WTC11 (cell line): ENCODE measurements around the gene OLFM1. TPM values are rescaled to one million over a fixed set of nuclear protein-coding genes. Genes with fewer than 3 reads are reported as not detected.

ENCODE experiments used
- ATAC-seq: fragments of 200-7000 bp; cut with Tn5 transposase; 2 replicates; pipeline ENCODE4 v1.10.0; 2021; ENCODE audit warnings: mild to moderate bottlenecking, moderate library complexity
- CTCF ChIA-PET: fragments of 300-600 bp; sonication (Branson Sonifier 250); formaldehyde crosslinking; loops from one replicate; lab custom pipeline; 2021; ENCODE audit warnings: antibody characterized with exemption; lab: Charles Lee
- POLR2A ChIA-PET: fragments of 350-600 bp; sonication (Branson Sonifier 250); formaldehyde crosslinking; loops from one replicate; lab custom pipeline; 2021; ENCODE audit warnings: antibody characterized with exemption; lab: Charles Lee
- DNase-seq: peaks from one replicate; pipeline ENCODE4 v3.0.0; 2021; ENCODE audit warnings: low spot score
- H3K27ac Mint-ChIP-seq: 2 replicates; pipeline ENCODE4 v1.8.0; 2021; ENCODE audit warnings: mixed read lengths
- H3K27me3 Mint-ChIP-seq: 2 replicates; pipeline ENCODE4 v1.8.0; 2021; ENCODE audit warnings: low read depth, mild to moderate bottlenecking, moderate library complexity, mixed read lengths
- H3K36me3 Mint-ChIP-seq: 2 replicates; pipeline ENCODE4 v1.8.0; 2021; ENCODE audit warnings: mixed read lengths
- H3K4me1 Mint-ChIP-seq: 2 replicates; pipeline ENCODE4 v1.8.0; 2022; ENCODE audit warnings: mixed read lengths
- H3K4me3 Mint-ChIP-seq: 2 replicates; pipeline ENCODE4 v1.8.0; 2021; ENCODE audit warnings: mild to moderate bottlenecking, moderate library complexity, mixed read lengths
- H3K9me3 Mint-ChIP-seq: 2 replicates; pipeline ENCODE4 v1.8.0; 2021; ENCODE audit warnings: mixed read lengths
- ATF1 ChIP-seq: sonication (generic); formaldehyde crosslinking; IDR thresholded peaks from 2 replicates; pipeline ENCODE4 v1.8.1; 2023; ENCODE audit warnings: mild to moderate bottlenecking, moderate library complexity, missing genetic modification reagents
- CREB1 ChIP-seq: sonication (generic); formaldehyde crosslinking; IDR thresholded peaks from 2 replicates; pipeline ENCODE4 v1.8.0; 2023; ENCODE audit warnings: mild to moderate bottlenecking, missing genetic modification reagents
- CREM ChIP-seq: sonication (generic); formaldehyde crosslinking; IDR thresholded peaks from 2 replicates; pipeline ENCODE4 v1.8.1; 2022; ENCODE audit warnings: mild to moderate bottlenecking, missing genetic modification reagents, moderate library complexity
- E2F1 ChIP-seq: sonication (generic); formaldehyde crosslinking; IDR thresholded peaks from 2 replicates; pipeline ENCODE4 v1.8.0; 2022; ENCODE audit warnings: mild to moderate bottlenecking, missing genetic modification reagents
- ELF4 ChIP-seq: sonication (generic); formaldehyde crosslinking; IDR thresholded peaks from 2 replicates; pipeline ENCODE4 v1.8.1; 2022; ENCODE audit warnings: low read depth, mild to moderate bottlenecking, moderate library complexity, missing genetic modification reagents
- ESRRA ChIP-seq: sonication (generic); formaldehyde crosslinking; IDR thresholded peaks from 2 replicates; pipeline ENCODE4 v1.8.1; 2022; ENCODE audit warnings: mild to moderate bottlenecking, missing genetic modification reagents, borderline replicate concordance
- ETV6 ChIP-seq: sonication (generic); formaldehyde crosslinking; IDR thresholded peaks from 2 replicates; pipeline ENCODE4 v1.8.1; 2022; ENCODE audit warnings: mild to moderate bottlenecking, missing genetic modification reagents
- FOXK1 ChIP-seq: sonication (generic); formaldehyde crosslinking; IDR thresholded peaks from 2 replicates; pipeline ENCODE4 v1.8.0; 2022; ENCODE audit warnings: mild to moderate bottlenecking, moderate library complexity, missing genetic modification reagents
- GABPB1 ChIP-seq: sonication (generic); formaldehyde crosslinking; IDR thresholded peaks from 2 replicates; pipeline ENCODE4 v1.8.1; 2023; ENCODE audit warnings: mild to moderate bottlenecking, missing genetic modification reagents
- GRHL2 ChIP-seq: fragments of 250-450 bp; sonication (Bioruptor Pico); IDR thresholded peaks from 2 replicates; pipeline ENCODE4 v1.8.0; 2022; ENCODE audit warnings: mild to moderate bottlenecking, moderate library complexity; ENCODE audit not compliant: insufficient replicate concordance, severe bottlenecking
- GTF2I ChIP-seq: fragments of 250-450 bp; sonication (Bioruptor Pico); conservative IDR thresholded peaks from 2 replicates; pipeline ENCODE4 v1.4.0; 2021; ENCODE audit warnings: mild to moderate bottlenecking
- NFYB ChIP-seq: sonication (generic); formaldehyde crosslinking; conservative IDR thresholded peaks from 2 replicates; pipeline ENCODE4 v1.8.0; 2022; ENCODE audit warnings: low read depth, missing genetic modification reagents
- NR1H2 ChIP-seq: sonication (generic); formaldehyde crosslinking; IDR thresholded peaks from 2 replicates; pipeline ENCODE4 v1.9.0; 2021; ENCODE audit warnings: mild to moderate bottlenecking, moderate library complexity, missing genetic modification reagents
- NR2C2 ChIP-seq: sonication (generic); formaldehyde crosslinking; IDR thresholded peaks from 2 replicates; pipeline ENCODE4 v1.8.0; 2022; ENCODE audit warnings: mild to moderate bottlenecking, missing genetic modification reagents
- NR3C1 ChIP-seq: sonication (generic); formaldehyde crosslinking; conservative IDR thresholded peaks from 2 replicates; pipeline ENCODE4 v1.8.1; 2023; ENCODE audit warnings: low read depth, mild to moderate bottlenecking, missing genetic modification reagents
- PREB ChIP-seq: sonication (generic); formaldehyde crosslinking; IDR thresholded peaks from 2 replicates; pipeline ENCODE4 v1.8.1; 2022; ENCODE audit warnings: mild to moderate bottlenecking, missing genetic modification reagents, moderate library complexity, borderline replicate concordance
- TP53 ChIP-seq: sonication (generic); formaldehyde crosslinking; IDR thresholded peaks from 2 replicates; pipeline ENCODE4 v1.8.1; 2023; ENCODE audit warnings: mild to moderate bottlenecking, missing genetic modification reagents
- ZNF219 ChIP-seq: sonication (generic); formaldehyde crosslinking; IDR thresholded peaks from 2 replicates; pipeline ENCODE4 v1.8.0; 2023; ENCODE audit warnings: missing genetic modification reagents, mild to moderate bottlenecking, borderline replicate concordance
- ZNF425 ChIP-seq: fragments of 250-450 bp; sonication (Bioruptor Pico); conservative IDR thresholded peaks from 2 replicates; pipeline ENCODE4 v1.9.0; 2021; ENCODE audit warnings: mild to moderate bottlenecking
- ZNF671 ChIP-seq: fragments of 250-450 bp; sonication (Bioruptor Pico); IDR thresholded peaks from 2 replicates; pipeline ENCODE4 v1.8.0; 2021; ENCODE audit warnings: mild to moderate bottlenecking
- total RNA-seq: library from RNA; stranded (reverse); gene quantifications from 3 replicates; pipeline ENCODE4 v1.2.3, GENCODE V29; 2021
- TF ChIP-seq, protein P1 (sequence below): sonication (generic); formaldehyde crosslinking; IDR thresholded peaks from 2 replicates; pipeline ENCODE4 v1.8.1; 2022; ENCODE audit warnings: missing genetic modification reagents, borderline replicate concordance
- TF ChIP-seq, protein P2 (sequence below): sonication (generic); formaldehyde crosslinking; IDR thresholded peaks from 2 replicates; pipeline ENCODE4 v1.8.1; 2023; ENCODE audit warnings: mild to moderate bottlenecking, missing genetic modification reagents
- TF ChIP-seq, protein P3 (sequence below): fragments of 250-450 bp; sonication (Bioruptor Pico); IDR thresholded peaks from 2 replicates; pipeline ENCODE4 v1.9.0; 2021; ENCODE audit warnings: mild to moderate bottlenecking, borderline replicate concordance

OLFM1 gene
- total RNA-seq, 1 experiment from 2014 or later = 37.6 TPM

DNA sequence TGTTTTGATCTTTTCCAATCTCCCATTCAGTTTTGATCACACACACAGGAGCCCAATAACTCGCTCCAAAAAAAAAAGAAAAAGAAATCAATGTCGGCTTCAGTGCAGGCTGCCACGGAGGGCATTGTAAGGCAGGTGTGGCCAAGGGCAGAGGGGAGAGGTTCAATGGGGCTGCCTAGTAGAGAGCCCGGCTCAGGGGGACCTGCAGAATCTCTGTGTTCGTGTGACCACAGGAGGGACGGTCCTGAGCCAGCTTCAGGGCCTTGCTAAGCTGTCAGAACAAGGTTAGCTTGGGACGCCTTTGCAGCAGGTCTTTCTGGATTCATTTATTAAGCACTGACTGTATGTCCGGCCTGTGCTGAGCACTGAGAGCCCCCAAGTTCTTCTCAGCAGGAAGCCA lies 22.2 kb downstream of the OLFM1 start:
- H3K4me3 Mint-ChIP-seq = no peak overlapping the region
- DNase-seq = no peak
- POLR2A ChIA-PET = no interaction called here
- no peaks in the 10 kb centered on the region for H3K36me3 Mint-ChIP-seq
- CTCF ChIA-PET = no interaction called here
- TF ChIP-seq PREB (CRISPR knock-in tag) = no peak
- no peak for TF ChIP-seq ZNF671 (CRISPR knock-in tag)
- TF ChIP-seq TP53 = no peak
- no peak for TF ChIP-seq CREB1
- TF ChIP-seq ZNF219 (CRISPR knock-in tag) = no peak
- TF ChIP-seq, protein P1, sequence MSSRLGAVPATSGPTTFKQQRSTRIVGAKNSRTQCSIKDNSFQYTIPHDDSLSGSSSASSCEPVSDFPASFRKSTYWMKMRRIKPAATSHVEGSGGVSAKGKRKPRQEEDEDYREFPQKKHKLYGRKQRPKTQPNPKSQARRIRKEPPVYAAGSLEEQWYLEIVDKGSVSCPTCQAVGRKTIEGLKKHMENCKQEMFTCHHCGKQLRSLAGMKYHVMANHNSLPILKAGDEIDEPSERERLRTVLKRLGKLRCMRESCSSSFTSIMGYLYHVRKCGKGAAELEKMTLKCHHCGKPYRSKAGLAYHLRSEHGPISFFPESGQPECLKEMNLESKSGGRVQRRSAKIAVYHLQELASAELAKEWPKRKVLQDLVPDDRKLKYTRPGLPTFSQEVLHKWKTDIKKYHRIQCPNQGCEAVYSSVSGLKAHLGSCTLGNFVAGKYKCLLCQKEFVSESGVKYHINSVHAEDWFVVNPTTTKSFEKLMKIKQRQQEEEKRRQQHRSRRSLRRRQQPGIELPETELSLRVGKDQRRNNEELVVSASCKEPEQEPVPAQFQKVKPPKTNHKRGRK (CRISPR knock-in tag) = no peak
- TF ChIP-seq, protein P2, sequence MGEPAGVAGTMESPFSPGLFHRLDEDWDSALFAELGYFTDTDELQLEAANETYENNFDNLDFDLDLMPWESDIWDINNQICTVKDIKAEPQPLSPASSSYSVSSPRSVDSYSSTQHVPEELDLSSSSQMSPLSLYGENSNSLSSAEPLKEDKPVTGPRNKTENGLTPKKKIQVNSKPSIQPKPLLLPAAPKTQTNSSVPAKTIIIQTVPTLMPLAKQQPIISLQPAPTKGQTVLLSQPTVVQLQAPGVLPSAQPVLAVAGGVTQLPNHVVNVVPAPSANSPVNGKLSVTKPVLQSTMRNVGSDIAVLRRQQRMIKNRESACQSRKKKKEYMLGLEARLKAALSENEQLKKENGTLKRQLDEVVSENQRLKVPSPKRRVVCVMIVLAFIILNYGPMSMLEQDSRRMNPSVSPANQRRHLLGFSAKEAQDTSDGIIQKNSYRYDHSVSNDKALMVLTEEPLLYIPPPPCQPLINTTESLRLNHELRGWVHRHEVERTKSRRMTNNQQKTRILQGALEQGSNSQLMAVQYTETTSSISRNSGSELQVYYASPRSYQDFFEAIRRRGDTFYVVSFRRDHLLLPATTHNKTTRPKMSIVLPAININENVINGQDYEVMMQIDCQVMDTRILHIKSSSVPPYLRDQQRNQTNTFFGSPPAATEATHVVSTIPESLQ = no peak
- TF ChIP-seq FOXK1 (CRISPR knock-in tag) = no peak
- no peak for TF ChIP-seq ETV6 (CRISPR knock-in tag)
- no peak overlapping the region for H3K27ac Mint-ChIP-seq
- H3K9me3 Mint-ChIP-seq = no peaks in the 10 kb centered on the region
- H3K4me1 Mint-ChIP-seq = peaks cover 19% of the 10 kb centered on the region
- no peak for ATAC-seq
- no peaks in the 10 kb centered on the region for H3K27me3 Mint-ChIP-seq

DNA sequence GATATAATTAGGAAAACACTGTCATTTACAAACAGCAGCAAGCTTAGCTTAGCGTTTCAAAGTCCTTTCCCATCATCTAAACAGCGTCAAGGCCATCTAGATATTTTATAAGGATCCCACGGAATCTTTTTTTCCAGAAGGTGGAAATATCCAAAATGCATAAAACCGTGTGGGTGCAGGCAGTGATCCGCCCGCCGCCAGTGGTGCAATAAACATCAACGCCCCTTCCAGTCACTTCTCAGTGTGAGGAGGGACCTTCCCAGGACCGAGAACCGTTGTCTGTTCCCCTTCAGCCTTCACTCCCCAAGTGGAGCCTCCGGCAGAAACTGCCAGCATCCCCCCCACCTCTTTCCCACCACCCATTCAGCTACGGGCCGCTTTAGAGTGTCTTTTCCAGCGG lies 22.9 kb downstream of the OLFM1 start:
- DNase-seq = no peak
- ChIA-PET CTCF (interaction anchor here (1.2 kb wide), 1 partner anchor 232 kb away, joined by 3 read pairs; no protein-coding TSS in a partner anchor), POLR2A (no interaction called here)
- no peaks in the 10 kb centered on the region for H3K9me3 Mint-ChIP-seq
- no peaks in the 10 kb centered on the region for H3K27me3 Mint-ChIP-seq
- no peak overlapping the region for H3K4me3 Mint-ChIP-seq
- no peak for ATAC-seq
- H3K36me3 Mint-ChIP-seq = no peaks in the 10 kb centered on the region
- H3K27ac Mint-ChIP-seq = no peak overlapping the region
- peaks cover 19% of the 10 kb centered on the region for H3K4me1 Mint-ChIP-seq
- TF ChIP-seq ZNF425 (CRISPR knock-in tag) (no peak), NFYB (CRISPR knock-in tag) (no peak), ATF1 (CRISPR knock-in tag) (no peak), E2F1 (CRISPR knock-in tag) (no peak), GTF2I (CRISPR knock-in tag) (no peak), ETV6 (CRISPR knock-in tag) (no peak), ESRRA (CRISPR knock-in tag) (no peak), NR3C1 (no peak), NR2C2 (CRISPR knock-in tag) (no peak), CREM (CRISPR knock-in tag) (no peak), GABPB1 (no peak), GRHL2 (no peak), NR1H2 (CRISPR knock-in tag) (no peak), ELF4 (CRISPR knock-in tag) (no peak)
- TF ChIP-seq, protein P3, sequence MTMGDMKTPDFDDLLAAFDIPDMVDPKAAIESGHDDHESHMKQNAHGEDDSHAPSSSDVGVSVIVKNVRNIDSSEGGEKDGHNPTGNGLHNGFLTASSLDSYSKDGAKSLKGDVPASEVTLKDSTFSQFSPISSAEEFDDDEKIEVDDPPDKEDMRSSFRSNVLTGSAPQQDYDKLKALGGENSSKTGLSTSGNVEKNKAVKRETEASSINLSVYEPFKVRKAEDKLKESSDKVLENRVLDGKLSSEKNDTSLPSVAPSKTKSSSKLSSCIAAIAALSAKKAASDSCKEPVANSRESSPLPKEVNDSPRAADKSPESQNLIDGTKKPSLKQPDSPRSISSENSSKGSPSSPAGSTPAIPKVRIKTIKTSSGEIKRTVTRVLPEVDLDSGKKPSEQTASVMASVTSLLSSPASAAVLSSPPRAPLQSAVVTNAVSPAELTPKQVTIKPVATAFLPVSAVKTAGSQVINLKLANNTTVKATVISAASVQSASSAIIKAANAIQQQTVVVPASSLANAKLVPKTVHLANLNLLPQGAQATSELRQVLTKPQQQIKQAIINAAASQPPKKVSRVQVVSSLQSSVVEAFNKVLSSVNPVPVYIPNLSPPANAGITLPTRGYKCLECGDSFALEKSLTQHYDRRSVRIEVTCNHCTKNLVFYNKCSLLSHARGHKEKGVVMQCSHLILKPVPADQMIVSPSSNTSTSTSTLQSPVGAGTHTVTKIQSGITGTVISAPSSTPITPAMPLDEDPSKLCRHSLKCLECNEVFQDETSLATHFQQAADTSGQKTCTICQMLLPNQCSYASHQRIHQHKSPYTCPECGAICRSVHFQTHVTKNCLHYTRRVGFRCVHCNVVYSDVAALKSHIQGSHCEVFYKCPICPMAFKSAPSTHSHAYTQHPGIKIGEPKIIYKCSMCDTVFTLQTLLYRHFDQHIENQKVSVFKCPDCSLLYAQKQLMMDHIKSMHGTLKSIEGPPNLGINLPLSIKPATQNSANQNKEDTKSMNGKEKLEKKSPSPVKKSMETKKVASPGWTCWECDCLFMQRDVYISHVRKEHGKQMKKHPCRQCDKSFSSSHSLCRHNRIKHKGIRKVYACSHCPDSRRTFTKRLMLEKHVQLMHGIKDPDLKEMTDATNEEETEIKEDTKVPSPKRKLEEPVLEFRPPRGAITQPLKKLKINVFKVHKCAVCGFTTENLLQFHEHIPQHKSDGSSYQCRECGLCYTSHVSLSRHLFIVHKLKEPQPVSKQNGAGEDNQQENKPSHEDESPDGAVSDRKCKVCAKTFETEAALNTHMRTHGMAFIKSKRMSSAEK = no peak
